Posterior cingulate gyrus (tissue), 11 donors: Measurements from ENCODE around the gene GRM4.
"Not testable (repeated sequence)": the region's sequence is repeated elsewhere in the genome, so short reads cannot be mapped to it uniquely, and the experiment has no call there.

Experiments
- DNase-seq, 10 donors: peaks; one replicate each; pipeline versions ENCODE4 v3.0.0 to v3.0.0-alpha.2; 2020 to 2021; ENCODE audit warnings: mixed read lengths in 3 of 10
- intact Hi-C: fragments of 100-400 bp; cut with DNase I; formaldehyde crosslinking; loops from one replicate; pipeline ENCODE4 v1.15.1; 2023

Gene GRM4

DNA sequence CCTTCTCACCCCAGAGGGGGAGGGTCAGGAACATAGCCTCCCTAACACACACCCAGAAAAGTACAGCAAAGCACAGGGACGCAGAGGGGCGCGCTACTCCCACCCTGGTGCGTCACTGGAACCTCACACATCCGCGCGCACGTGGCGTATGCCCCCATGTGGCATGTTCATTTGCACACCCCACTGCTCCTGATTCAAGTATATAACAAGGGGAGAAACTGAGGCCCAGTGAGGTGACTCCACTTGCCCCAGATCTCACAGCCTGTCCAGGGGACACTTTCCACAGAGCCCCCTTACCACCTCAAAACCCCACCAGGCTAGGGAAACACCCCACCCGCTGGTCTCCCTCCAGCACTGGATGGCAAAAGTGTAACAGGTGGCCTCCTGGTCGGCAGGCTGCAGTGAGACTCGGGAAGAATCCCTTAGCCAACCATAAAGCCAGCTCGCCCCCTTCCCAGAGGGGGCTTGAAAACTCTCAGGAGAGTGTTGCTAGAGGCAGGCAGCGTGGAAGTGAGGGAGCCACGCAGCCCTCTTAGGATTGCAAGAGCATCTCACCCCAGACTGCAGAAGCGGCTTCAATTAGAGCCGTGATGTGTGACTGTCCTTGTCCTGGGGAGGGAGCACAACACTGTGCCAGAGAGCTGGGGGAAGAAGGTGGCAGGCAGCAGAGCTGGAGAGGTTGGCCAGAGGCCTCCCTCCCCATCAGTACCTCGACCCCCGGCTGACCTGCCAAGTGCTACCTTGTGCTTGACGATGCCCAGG lies at the start of gene GRM4:
GRM4 (minus strand) TSS at position 67 of the 762 bp plus-strand sequence. CDS start 12,591 bp downstream, outside the sequence.
- intact Hi-C loops, result no loop called here
- peak in 4 of 10 donors; percentile 28 to 80 (median 67) for DNase-seq

DNA sequence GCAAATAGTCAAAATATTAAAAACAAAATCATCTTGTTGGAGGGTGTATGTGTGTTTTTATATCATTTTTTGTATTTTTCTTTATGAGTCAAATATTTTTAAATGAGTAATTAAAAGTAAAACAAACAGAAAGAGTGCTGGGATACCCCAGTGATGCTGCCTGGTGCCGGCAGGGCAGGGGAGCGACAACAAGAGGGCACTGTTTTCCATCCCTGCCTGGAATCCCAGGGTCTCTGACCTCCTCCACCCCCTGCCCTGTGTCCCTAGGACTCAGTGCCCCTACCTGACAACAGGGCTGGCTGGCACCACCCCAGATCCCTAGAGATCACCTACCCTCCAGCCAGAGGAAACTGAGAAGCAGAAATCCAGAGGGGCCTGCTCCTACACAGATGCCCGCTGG lies 48.9 kb upstream of the GRM4 start:
- DNase-seq, result peak in 1 of 10 donors; percentile 40
- intact Hi-C loops, result loop anchor here (10.0 kb wide), 1 partner anchor 410 kb away; no protein-coding TSS in a partner anchor

DNA sequence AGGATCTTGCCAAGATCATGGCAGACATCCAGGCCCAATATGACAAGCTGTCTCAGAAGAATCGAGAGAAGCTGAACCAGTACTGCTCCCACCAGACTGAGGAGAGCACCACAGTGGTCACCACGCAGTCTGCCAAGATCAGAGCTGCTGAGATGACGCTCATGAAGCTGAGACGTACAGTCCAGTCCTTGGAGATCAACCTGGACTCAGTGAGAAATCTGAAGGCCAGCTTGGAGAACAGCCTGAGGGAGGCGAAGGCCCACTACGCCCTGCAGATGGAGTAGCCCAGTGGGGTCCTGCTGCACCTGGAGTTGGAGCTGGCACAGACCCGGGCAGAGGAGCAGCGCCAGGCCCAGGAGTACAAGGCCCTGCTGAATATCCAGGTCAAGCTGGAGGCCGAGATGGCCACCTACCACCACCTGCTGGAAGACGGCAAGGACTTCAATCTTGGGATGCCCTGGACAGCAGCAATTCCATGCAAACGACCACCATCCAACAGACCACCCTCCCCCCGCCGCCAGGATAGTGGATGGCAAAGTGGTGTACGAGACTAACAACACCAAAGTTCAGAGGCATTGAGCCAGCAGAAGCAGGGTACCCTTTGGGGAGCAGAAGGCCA lies 44.7 kb upstream of the GRM4 start:
- peak in 1 of 10 donors; percentile 76 for DNase-seq
- intact Hi-C loops, result loop anchor here (10.0 kb wide), 1 partner anchor 414 kb away; no protein-coding TSS in a partner anchor

DNA sequence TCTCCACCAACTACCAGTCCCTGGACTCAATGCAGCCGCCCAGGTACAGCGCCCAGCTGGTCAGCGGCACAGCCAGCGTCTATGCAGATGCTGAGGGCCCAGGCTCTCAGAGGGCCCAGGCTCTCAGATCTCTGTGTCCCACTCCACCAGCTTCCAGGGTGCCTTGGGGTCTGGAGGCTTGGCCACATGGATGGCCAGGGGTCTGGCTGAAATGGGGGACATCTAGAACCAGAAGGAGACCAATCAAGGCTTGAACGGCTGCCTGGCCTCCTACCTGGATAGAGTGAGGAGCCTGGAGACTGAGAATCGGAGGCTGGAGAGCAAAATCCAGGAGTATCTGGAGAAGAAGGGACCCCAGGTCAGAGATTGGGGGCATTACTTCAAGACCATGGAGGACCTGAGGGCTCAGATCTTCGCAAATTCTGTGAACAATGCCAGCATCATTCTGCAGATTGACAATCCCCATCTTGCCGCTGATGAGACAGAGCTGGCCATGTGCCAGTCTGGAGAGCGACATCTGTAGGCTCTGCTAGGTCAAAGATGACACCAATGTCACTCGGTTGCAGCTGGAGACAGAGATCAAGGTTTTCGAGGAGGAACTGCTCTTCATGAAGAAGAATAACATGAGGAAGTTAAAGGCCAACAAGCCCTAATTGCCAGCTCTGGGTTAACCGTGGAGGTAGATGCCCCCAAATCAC lies 44.1 kb upstream of the GRM4 start:
- intact Hi-C loops, result loop anchor here (10.0 kb wide), 1 partner anchor 415 kb away; no protein-coding TSS in a partner anchor
- DNase-seq, result peak in 6 of 10 donors; percentile 25 to 87 (median 52)

DNA sequence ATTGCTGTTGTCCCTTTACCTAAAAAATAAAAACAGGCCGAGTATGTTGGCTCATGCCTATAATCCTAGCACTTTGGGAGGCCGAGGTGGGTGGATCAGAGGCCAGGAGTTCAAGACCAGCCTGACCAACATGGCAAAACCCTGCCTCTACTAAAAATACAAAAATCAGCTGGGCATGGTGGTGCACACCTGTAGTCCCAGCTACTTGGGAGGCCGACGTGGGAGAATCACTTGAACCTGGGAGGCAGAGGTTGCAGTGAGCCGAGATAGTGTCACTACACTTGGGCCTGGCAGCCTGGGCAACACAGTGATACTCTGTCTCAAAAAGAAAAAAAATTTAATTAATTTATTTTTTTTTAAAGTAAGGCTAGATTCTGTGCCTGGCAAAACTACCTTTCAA lies 38.8 kb upstream of the GRM4 start:
- intact Hi-C loops, result not testable (repeated sequence)
- DNase-seq, result peak in 1 of 10 donors; percentile 32

DNA sequence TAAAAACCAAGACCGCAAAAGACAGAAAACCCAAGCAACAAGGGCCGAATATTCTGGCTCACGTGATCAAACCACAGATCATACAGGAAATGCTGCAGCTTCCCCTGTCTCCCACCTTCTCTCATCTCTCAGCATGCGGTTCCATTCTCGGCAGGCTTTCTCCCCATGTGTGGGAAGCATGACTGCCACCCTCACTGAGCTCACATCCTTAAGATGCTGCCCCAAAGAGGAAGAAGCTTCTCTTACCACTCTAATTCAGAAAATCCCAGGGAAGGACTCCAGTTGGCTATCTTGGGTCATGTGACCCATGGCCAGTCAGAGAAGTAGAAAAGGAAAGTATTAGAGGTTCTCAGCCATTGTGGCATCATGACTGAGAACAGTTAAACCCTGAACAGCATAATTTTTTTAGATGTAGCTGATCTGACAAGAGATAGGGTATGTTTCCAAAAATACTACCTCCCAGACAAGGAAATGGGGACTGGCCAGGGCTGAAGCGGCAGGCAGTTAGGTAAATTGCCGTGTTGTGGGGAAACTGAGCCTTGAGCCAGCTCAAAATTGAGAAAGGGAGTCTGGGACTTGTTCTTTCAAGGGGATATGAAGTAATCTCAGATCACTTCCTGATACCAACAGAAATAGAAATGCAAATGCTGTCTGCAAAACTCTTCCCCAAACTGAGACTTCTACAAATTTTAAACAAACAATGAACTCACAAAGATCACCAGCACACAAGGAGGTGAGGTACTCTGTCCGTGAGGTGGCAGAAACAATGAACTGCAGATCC lies 37.1 kb upstream of the GRM4 start:
- peak in 2 of 10 donors; percentile 18 to 41 for DNase-seq
- intact Hi-C loops, result no loop called here

DNA sequence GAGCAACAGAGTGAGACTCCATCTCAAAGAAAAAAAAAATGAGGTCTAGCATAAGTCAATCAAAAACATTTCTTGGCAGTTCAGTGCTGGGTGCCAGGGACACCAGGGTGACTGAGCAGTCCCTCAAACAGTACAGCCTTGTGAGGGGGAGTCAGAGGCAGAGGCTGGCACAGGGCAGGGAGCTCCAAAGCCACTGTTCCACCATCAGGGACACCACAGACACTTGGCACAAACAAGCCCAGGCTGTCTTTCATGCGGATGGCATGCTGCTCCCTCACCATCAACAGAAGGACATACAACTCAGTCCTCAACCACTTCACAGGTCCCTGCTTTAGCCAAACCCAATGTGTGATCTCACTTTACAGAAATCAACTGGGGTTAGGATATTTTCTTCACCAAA lies 36.0 kb upstream of the GRM4 start:
- intact Hi-C loops, result no loop called here
- peak in 1 of 10 donors; percentile 17 for DNase-seq

DNA sequence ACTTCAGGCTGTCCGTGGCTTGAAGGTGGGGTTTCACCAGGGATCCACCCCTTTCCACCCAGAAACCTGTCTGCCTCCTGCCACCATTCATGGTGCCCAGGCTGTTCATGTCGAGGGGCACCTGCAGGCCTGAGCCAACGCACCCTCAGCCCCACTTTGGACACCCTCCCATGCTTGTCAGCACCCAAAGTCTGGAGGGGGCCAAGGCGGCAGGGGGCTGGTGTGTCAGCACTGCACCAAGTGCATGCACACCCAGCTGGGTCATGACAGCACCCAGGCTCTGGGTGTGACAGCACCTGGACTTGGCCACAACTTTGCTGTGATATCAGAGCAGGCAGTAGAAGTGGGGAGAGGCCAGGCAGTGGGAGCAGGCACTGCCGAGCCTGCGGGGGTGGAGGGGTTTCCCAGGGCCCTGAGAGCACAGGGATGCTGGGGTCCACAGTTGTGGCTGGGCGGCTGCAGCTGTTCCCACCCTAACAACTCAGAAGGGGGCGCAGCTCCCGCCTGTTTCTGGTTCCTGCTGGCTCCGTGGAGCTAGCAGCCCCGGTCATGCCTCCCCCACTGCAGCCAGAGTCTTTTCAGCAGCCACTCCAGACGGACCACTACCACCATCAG lies 33.3 kb upstream of the GRM4 start:
- intact Hi-C loops, result no loop called here
- peak in 2 of 10 donors; percentile 72 to 81 for DNase-seq

DNA sequence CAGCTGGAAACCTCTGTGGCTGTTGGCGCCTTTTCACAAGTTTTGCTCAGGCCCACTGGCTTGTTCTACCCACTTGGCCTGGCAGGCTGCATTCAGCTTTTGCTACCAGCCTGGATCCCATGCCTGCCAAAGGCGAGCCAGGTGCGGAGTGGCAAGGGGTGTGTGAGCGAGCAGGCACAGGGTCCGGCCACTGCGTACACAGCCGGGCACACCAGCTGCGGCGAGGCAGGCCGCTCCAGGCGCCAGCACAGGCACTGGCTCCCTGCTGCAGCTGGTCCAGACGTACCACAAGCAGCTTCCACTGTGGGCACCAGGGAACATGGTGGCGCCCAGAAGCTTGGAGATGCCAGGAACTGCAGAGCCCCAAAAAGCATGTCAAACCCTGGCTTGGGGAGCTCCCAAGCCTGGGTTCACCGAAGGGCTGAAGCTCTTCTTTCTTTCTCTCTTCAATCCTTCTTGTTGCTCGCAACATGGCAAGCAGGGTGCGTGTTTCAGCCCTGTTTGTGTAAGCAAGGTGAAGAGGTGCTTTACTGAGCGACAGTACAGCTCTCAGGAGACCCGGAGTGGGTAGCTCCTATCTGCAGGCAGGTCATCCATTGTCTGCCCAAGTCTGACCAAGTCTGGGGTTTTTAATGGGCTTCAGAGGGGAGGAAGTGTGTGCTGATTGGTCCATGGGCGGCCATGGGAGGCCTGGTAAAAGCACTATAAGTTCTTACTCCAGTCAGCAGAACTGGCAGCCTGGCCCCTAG lies 32.6 kb upstream of the GRM4 start:
- peak in 2 of 10 donors; percentile 71 to 75 for DNase-seq
- intact Hi-C loops, result no loop called here

DNA sequence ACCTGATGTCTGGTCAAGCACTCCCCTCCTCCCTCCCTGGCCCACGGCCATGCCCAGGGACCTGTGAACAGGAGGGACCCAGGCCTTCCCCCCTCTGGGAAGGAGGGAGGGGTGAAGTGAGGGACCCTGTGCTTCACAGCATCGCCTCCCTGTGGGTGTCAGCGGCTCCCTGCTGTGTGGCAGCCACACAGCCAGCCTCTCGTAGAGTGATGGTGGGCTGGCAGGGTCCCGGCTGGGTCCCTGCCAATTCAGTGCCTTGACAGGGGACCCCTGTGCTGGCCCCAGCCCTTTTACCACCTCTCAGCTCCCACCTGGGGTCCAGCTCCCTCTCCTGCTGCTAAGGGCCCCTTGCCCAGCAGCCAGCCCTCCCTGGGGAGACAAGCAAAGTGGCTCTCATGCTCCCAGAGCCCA lies 31.3 kb upstream of the GRM4 start:
- DNase-seq, result peak in 1 of 10 donors; percentile 57
- intact Hi-C loops, result no loop called here

DNA sequence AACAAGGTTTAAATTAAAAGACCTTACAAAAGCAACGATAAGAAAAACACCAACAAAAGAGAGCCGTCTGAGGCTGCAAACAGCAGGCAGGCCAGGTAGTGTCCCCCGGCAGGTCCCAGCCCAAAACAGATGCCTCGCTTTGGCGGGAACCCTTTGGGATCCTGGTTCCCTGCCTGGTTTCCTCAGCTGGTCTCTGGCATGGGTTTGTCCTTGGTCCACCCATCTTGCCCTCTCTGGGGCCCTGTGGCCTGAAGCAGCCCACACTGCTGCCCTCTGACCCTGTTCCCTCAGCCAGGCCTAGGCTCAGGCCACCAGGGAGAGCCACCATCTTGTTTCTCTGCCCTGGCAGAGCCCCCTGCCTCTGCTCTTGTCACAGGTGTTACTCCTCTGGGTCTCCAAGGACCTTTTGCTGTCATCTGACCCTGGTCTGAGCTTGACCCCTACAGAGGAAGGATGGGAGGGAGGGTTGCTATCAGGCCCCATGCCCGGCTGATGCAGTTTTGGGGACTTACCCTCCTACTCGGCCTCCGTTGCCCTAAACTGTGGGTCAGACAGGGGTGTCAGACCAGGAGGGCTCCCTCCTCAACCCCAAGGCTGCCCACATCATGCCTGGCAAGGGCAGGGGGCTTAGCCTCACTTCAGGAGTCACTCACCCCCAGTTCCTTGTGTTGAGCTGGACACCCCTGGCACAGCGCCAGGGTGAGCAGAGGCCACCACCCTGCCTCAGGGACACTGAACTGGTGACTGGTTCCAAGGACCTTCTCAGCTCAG lies 30.6 kb upstream of the GRM4 start:
- peak in 1 of 10 donors; percentile 31 for DNase-seq
- intact Hi-C loops, result no loop called here

DNA sequence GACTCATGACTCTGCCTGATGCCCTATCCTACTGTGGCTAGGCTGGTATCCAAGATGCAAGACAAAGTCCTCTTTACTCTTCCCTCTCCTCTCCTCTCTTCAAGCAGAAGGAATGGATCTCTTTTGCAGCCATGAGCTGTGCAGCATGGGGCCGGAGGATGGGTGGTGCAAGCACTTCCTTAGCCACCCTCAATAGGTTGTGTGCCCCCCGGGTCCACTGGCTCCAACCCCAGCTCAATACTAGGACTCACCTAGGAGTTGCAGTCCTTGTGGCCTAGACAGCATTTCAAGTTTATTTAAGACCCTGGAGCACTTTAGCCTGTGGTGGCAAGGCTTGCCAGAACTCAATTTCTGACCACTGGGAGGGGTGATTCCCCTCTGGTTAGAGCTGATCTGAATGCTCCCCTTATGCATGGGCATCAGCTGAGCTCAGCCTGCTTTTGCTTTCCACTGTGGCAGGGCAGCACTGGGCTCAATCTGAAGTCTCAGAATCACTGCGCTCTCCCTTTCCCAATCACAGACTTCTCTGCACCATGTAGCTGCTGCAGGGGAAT lies 29.0 kb upstream of the GRM4 start:
- intact Hi-C loops, result no loop called here
- peak in 1 of 10 donors; percentile 30 for DNase-seq

DNA sequence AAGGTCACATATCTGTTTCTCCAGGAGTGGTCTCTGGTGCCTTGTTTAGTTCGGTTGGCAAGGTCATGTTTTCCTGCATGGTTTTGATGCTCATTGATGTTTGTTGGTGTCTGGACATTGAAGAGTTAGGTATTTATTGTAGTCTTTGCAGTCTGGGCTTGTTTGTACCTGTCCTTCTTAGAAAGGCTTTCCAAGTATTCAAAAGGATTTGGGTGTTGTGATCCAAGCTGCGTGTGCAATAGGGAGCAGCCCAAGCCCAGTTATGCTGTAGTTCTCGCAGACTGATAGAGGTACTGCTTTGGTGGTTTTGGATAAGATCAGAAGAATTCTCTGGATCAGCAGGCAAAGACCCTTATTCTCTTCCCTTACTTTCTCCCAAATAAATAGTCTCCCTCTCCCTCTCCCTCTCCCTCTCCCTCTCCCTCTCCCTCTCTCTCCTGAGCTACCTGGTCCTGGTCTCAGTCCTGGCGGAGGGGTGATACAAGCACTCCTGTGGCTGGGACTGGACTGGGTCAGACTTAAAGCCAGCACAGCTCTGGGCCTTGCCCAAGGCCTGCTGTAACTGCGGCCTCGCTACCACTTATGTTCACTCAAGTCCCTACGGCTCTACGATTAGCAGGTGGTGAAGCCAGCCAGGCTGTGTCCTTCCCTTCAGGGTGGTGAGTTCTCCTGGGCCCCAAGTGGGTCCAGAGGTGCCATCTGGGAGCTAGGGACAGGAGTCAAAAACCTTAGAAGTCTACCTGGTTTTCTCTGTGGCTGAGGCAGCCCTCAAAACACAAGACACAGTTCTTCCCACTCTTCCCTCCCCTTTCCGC lies 27.3 kb upstream of the GRM4 start:
- peak in 2 of 10 donors; percentile 16 to 64 for DNase-seq
- intact Hi-C loops, result no loop called here

DNA sequence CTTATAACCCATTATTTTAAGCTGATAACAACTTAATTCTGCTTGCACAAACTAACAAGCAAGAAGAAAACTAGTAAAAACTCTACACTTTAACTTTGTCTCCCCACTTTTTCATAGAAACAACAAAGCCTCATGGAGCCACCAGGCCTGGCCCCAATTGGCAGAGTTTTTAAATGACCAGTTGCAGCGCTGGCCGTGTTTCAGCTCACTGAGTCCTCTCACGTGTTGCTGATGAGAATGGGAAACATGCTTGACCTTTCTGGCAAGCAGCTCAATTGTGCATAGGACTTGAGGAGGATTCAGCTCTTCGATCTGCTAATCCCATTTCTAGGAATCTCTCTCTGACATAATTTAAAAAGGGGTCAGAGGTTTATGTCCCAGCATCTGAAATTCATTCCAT lies 24.5 kb upstream of the GRM4 start:
- no peak for DNase-seq
- intact Hi-C loops, result no loop called here

DNA sequence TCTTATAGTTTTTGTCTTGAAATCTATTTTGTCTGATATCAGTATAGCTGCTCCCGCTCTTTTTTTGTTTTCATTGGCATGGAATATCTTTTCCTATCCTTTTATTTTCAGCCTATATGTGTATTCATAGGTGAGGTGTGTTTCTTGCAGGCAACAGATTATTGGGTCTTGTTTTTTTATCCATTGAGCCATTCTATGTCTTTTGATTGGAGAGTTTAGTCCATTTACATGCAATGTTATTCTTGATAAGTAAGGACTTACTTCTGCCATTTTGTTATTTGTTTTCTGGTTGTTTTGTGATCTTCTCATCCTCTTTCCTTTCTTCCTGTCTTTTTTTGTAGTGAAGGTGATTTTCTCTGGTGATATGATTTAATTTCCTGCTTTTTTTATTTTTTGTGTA lies 24.0 kb upstream of the GRM4 start:
- no peak for DNase-seq
- intact Hi-C loops, result loop anchor here (10.0 kb wide), 1 partner anchor 245 kb away; no protein-coding TSS in a partner anchor

DNA sequence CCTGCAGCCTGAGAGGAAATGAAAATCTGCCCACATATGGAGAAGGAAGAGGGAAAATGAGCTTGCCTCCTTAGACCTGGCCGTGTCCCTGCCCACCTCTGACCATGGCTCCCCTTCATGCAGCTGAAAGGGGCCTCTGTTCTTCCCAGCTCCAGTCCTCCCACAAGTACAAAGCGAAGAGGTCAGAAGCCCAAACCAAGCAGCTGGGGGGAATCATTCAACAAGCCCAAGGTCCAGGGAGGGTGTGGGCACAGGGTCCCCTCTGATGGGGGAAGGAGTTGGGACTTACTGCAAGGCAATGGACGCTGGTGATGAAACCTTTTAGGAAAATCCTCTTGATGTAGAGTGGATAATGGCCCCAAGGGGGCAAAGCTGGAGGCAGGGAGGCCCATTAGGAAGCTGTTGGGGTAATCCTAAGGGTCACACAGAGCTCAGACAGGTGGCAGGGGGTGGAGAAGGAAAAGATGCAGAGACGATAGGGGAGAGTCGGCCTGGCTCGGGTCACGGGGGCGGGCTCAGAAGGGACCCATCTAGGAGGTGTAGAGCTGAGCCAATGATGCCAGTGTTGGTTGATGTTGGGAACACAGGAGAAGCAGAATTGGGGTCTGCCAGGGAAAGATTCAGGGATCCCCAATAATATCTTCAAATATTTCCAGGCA lies 16.1 kb upstream of the GRM4 start:
- peak in 4 of 10 donors; percentile 3 to 52 (median 36) for DNase-seq
- intact Hi-C loops, result loop anchor here (2.0 to 10.0 kb wide), 2 partner anchors 253 to 447 kb away; no protein-coding TSS in a partner anchor
